ENCODE data around the gene IGF2BP3. TPM values are rescaled to one million over a fixed set of nuclear protein-coding genes. Genes with fewer than 3 reads are reported as not detected.

IGF2BP3 gene
- total RNA-seq, 2 experiments from 2014 or later, result 0.64 to 1.1 TPM

DNA sequence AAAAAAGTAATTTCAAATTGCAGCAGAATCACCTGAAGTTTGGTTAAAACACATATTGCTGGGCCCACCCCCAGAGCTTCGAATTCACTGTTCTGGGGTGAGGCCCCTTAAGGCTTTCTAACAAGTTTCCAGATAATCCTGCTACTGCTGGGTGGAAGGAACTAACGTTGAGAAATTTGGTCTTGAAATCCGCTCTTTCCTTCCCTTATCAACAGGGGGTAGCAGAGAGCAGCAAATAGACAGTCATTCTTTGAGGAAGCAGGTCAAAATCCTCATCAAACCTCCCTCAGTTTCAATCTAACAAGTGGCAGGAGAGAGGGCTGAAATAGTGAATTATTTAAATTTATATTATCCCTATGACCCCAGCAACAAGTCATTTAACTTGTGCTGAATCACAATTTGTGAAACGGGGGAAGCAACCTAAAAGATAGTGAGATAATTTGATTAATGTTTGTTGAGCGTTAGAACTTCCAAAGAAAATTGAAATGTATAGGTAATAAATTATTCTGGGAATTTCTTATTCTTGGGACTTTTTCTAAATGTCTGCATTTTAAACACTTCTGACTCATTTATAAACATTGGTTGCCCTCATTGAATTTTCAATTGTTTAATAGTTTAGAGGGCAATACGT, 192.8 kb downstream of the IGF2BP3 start:
- H3K4me1 Mint-ChIP-seq, result peaks cover 8% of the 10 kb centered on the region
- no peaks in the 10 kb centered on the region for H3K36me3 Mint-ChIP-seq (ENCODE audit: low read depth)
- intact Hi-C loops (cut with DNase I, micrococcal nuclease), result loop anchor here (1.0 to 5.0 kb wide), 5 partner anchors 22 to 270 kb away; partner anchors contain the start of genes MALSU1 (in 1 of the 2) and TRA2A (in 1 of the 2)
- no peaks in the 10 kb centered on the region for H3K9me3 Mint-ChIP-seq (ENCODE audit: low read depth)
- no peaks in the 10 kb centered on the region for H3K27me3 Mint-ChIP-seq
- peak; percentile 58 for ATAC-seq
- ChIA-PET POLR2A (no interaction called here), CTCF (interaction anchor here (0.6 to 2.6 kb wide), 13 partner anchors 9 to 432 kb away, joined by 3 to 11 read pairs (median 4); no protein-coding TSS in a partner anchor)
- no peak overlapping the region for H3K4me3 Mint-ChIP-seq
- no peak overlapping the region for H3K27ac Mint-ChIP-seq
- peak; percentile 35 for DNase-seq

- intact Hi-C loops (cut with DNase I, micrococcal nuclease), result loop anchor here (1.0 to 5.0 kb wide), 5 partner anchors 22 to 270 kb away; partner anchors contain the start of genes MALSU1 (in 1 of the 2) and TRA2A (in 1 of the 2)
- Mint-ChIP-seq H3K4me1 (peaks cover 8% of the 10 kb centered on the region), H3K27ac (no peak overlapping the region), H3K4me3 (no peak overlapping the region), H3K27me3 (peaks cover 2% of the 10 kb centered on the region), H3K9me3 (ENCODE audit: low read depth) (no peaks in the 10 kb centered on the region), H3K36me3 (ENCODE audit: low read depth) (no peaks in the 10 kb centered on the region)
- no peak for ATAC-seq
- POLR2A ChIA-PET, result no interaction called here
- CTCF ChIA-PET, result interaction anchor here (0.6 to 2.6 kb wide), 8 partner anchors 10 to 283 kb away, joined by 3 to 11 read pairs (median 4); no protein-coding TSS in a partner anchor
- no peak for DNase-seq
Observed at GRCh38 chr7:23276947-23277346, 193.3 kb downstream of the IGF2BP3 start.

DNA sequence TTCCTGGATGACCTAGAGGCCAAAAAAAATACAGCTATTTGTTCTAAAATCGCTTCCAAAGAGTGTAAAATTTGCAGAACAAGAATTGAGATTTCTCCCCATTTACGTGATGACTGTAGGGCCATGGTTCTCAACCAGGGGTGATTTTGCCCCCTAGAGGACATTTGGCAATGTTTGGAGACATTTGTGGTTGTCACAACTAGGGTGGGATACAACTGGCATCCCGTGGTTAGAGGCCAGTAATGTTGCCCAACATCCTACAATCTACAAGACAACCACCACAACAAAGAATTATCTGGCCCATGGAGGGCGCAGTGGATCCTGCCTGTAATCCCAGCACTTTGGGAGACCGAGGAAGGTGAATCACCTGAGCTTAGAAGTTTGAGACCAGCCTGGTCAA, 193.9 kb downstream of the IGF2BP3 start:
- POLR2A ChIA-PET, result no interaction called here
- Mint-ChIP-seq H3K27me3 (peaks cover 2% of the 10 kb centered on the region), H3K4me1 (peaks cover 8% of the 10 kb centered on the region), H3K36me3 (ENCODE audit: low read depth) (no peaks in the 10 kb centered on the region), H3K4me3 (no peak overlapping the region), H3K9me3 (ENCODE audit: low read depth) (no peaks in the 10 kb centered on the region), H3K27ac (no peak overlapping the region)
- DNase-seq (no peak), ATAC-seq (no peak)
- CTCF ChIA-PET, result interaction anchor here (0.9 to 2.0 kb wide), 7 partner anchors 13 to 253 kb away, joined by 3 to 7 read pairs (median 3); no protein-coding TSS in a partner anchor
- intact Hi-C loops (cut with DNase I, micrococcal nuclease), result loop anchor here in 1 of 2 experiments (2.0 to 5.0 kb wide), 2 partner anchors 80 to 256 kb away; partner anchors contain the start of gene TRA2A

DNA sequence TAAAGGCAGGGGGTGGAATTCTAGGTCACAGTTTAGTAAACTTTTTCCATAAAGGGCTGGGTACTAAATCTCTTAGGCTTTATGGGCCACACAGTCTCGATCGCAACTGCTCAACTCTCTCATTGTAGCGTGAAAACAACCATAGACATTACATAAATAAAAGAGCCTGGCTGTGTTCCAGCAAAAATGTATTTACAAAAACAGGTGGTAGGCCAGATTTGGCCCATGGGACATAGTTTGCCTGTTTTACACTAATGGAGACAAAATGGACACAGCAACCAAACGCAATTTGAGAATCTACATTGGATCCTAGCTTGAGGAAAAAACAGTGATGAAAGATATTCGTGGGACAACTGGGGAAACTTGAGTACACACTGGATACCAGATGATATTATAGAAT, 194.4 kb downstream of the IGF2BP3 start:
- Mint-ChIP-seq H3K36me3 (ENCODE audit: low read depth) (no peaks in the 10 kb centered on the region), H3K4me1 (peaks cover 8% of the 10 kb centered on the region), H3K27ac (no peak overlapping the region), H3K4me3 (no peak overlapping the region), H3K9me3 (ENCODE audit: low read depth) (no peaks in the 10 kb centered on the region), H3K27me3 (peaks cover 2% of the 10 kb centered on the region)
- ChIA-PET POLR2A (no interaction called here), CTCF (interaction anchor here (0.6 to 2.0 kb wide), 8 partner anchors 13 to 253 kb away, joined by 3 to 7 read pairs (median 4); no protein-coding TSS in a partner anchor)
- ATAC-seq (no peak), DNase-seq (no peak)
- intact Hi-C loops (cut with DNase I, micrococcal nuclease), result loop anchor here in 1 of 2 experiments (2.0 to 5.0 kb wide), 2 partner anchors 81 to 256 kb away; partner anchors contain the start of gene TRA2A

DNA sequence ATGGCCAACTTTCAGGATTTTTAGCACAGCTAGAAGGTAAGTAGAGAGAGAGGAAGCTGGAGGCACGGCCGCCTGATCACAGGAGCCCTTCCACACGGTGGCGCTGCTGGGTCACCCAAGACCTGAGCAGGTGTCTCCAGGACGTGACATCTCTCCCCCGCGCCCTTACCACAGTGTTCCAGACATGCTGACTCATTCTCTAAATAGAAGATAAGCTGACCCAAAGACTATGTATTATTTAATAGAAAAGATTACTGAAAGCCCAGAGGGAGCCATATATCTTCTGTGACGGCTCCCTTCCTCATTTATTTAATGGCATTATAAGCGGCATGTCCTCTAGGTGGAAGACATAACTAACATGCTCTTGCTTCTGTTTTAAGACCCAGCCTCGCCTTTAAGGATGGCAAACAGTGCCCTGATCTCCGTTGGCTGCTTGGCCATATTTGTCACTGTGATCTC, 197.1 kb downstream of the IGF2BP3 start:
- DNase-seq (peak; percentile 96), ATAC-seq (peak; percentile 97)
- H3K36me3 Mint-ChIP-seq (ENCODE audit: low read depth), result no peaks in the 10 kb centered on the region
- H3K4me3 Mint-ChIP-seq, result peak overlapping the region; percentile 59
- H3K4me1 Mint-ChIP-seq, result peaks cover 8% of the 10 kb centered on the region
- intact Hi-C loops (cut with DNase I, micrococcal nuclease), result loop anchor here (1.0 to 5.0 kb wide), 9 partner anchors 26 to 439 kb away; partner anchors contain the start of genes MALSU1 (in 2 of the 2) and TRA2A (in 1 of the 2)
- peaks cover 4% of the 10 kb centered on the region for H3K27me3 Mint-ChIP-seq
- H3K27ac Mint-ChIP-seq, result peak overlapping the region; percentile 58
- ChIA-PET CTCF (interaction anchor here (0.5 to 6.0 kb wide), 64 partner anchors 11 to 458 kb away, joined by 3 to 111 read pairs (median 4); no protein-coding TSS in a partner anchor), POLR2A (interaction anchor here (0.6 kb wide), 1 partner anchor 265 kb away, joined by 5 read pairs; no protein-coding TSS in a partner anchor)
- no peaks in the 10 kb centered on the region for H3K9me3 Mint-ChIP-seq (ENCODE audit: low read depth)

- CTCF ChIA-PET, result interaction anchor here (0.6 to 6.0 kb wide), 40 partner anchors 11 to 441 kb away, joined by 3 to 111 read pairs (median 6); no protein-coding TSS in a partner anchor
- DNase-seq (no peak), ATAC-seq (no peak)
- H3K27ac Mint-ChIP-seq, result no peak overlapping the region
- intact Hi-C loops (cut with DNase I, micrococcal nuclease), result loop anchor here (2.0 to 5.0 kb wide), 4 partner anchors 27 to 260 kb away; partner anchors contain the start of genes MALSU1 (in 2 of the 2) and TRA2A (in 1 of the 2)
- peaks cover 8% of the 10 kb centered on the region for H3K4me1 Mint-ChIP-seq
- H3K4me3 Mint-ChIP-seq, result no peak overlapping the region
- POLR2A ChIA-PET, result no interaction called here
- H3K9me3 Mint-ChIP-seq (ENCODE audit: low read depth), result no peaks in the 10 kb centered on the region
- H3K27me3 Mint-ChIP-seq, result peaks cover 4% of the 10 kb centered on the region
- no peaks in the 10 kb centered on the region for H3K36me3 Mint-ChIP-seq (ENCODE audit: low read depth)
Observed at GRCh38 chr7:23272275-23272674, 198.0 kb downstream of the IGF2BP3 start.

DNA sequence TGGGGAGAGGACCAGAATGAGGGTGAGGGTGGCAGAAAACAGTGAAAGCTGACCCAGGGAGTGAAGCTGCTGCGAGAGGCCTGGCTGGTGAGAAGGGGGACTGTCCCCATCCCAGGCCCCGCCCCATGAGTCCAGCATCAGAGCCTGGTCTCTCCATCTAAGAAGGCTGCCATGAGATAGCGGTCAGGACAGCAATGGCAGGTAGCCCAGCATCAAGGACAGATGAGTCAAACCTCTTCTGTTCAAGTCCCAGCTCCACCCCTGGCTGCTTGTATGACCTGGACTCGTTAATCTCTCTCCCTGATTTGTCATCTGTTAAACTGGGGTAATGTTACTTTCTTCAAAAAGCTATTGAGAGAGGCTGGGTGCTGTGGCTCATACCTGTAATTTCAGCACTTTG, 201.5 kb downstream of the IGF2BP3 start:
- DNase-seq (no peak), ATAC-seq (no peak)
- intact Hi-C loops (cut with DNase I, micrococcal nuclease), result no loop called here
- H3K36me3 Mint-ChIP-seq (ENCODE audit: low read depth), result no peaks in the 10 kb centered on the region
- ChIA-PET POLR2A (no interaction called here), CTCF (interaction anchor here (0.5 to 1.3 kb wide), 5 partner anchors 9 to 163 kb away, joined by 3 to 5 read pairs (median 3); no protein-coding TSS in a partner anchor)
- H3K27ac Mint-ChIP-seq, result no peak overlapping the region
- H3K27me3 Mint-ChIP-seq, result peaks cover 4% of the 10 kb centered on the region
- H3K9me3 Mint-ChIP-seq (ENCODE audit: low read depth), result no peaks in the 10 kb centered on the region
- H3K4me1 Mint-ChIP-seq, result peaks cover 12% of the 10 kb centered on the region
- H3K4me3 Mint-ChIP-seq, result no peak overlapping the region

- intact Hi-C loops (cut with DNase I, micrococcal nuclease), result no loop called here
- peaks cover 4% of the 10 kb centered on the region for H3K27me3 Mint-ChIP-seq
- H3K36me3 Mint-ChIP-seq (ENCODE audit: low read depth), result no peaks in the 10 kb centered on the region
- H3K4me1 Mint-ChIP-seq, result peaks cover 7% of the 10 kb centered on the region
- ATAC-seq (no peak), DNase-seq (no peak)
- no peak overlapping the region for H3K27ac Mint-ChIP-seq
- H3K9me3 Mint-ChIP-seq (ENCODE audit: low read depth), result no peaks in the 10 kb centered on the region
- ChIA-PET CTCF (interaction anchor here (0.5 to 1.3 kb wide), 3 partner anchors 8 to 162 kb away, joined by 3 to 5 read pairs (median 4); no protein-coding TSS in a partner anchor), POLR2A (no interaction called here)
- no peak overlapping the region for H3K4me3 Mint-ChIP-seq
Observed at GRCh38 chr7:23268167-23268566, 202.1 kb downstream of the IGF2BP3 start.

GRCh38 chr7:23267357-23267756, 202.9 kb downstream of the IGF2BP3 start:
- ATAC-seq, result no peak
- H3K4me1 Mint-ChIP-seq, result peaks cover 4% of the 10 kb centered on the region
- no peaks in the 10 kb centered on the region for H3K36me3 Mint-ChIP-seq (ENCODE audit: low read depth)
- POLR2A ChIA-PET, result no interaction called here
- DNase-seq, result no peak
- intact Hi-C loops (cut with DNase I, micrococcal nuclease), result no loop called here
- H3K9me3 Mint-ChIP-seq (ENCODE audit: low read depth), result no peaks in the 10 kb centered on the region
- H3K4me3 Mint-ChIP-seq, result no peak overlapping the region
- H3K27ac Mint-ChIP-seq, result no peak overlapping the region
- peaks cover 4% of the 10 kb centered on the region for H3K27me3 Mint-ChIP-seq
- CTCF ChIA-PET, result interaction anchor here (0.7 to 1.3 kb wide), 3 partner anchors 8 to 249 kb away, joined by 3 to 6 read pairs (median 4); no protein-coding TSS in a partner anchor

DNA sequence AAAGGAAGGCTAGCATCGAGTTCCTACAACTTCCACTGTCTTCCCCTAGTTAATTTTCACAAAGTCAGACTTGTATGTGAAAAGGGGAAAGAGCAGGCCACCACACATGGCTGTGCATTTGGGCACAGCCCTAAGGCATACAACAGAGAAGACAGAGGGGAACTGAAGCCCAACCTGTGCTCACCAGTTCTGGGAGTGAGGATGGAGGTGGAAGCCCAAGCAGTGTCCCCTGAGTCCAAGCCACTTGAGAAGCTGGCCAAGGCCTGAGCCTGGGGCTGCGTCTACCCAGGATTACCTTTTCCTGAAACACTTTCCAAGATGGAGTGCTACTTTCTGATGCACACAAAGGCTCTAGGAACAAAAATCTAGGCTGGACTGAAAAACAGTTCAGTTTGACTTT, 203.4 kb downstream of the IGF2BP3 start:
- DNase-seq, result no peak
- intact Hi-C loops (cut with DNase I, micrococcal nuclease), result no loop called here
- ChIA-PET POLR2A (no interaction called here), CTCF (interaction anchor here (0.7 to 0.8 kb wide), 2 partner anchors 91 to 249 kb away, joined by 3 to 6 read pairs; no protein-coding TSS in a partner anchor)
- H3K4me3 Mint-ChIP-seq, result no peak overlapping the region
- H3K4me1 Mint-ChIP-seq, result peaks cover 4% of the 10 kb centered on the region
- H3K9me3 Mint-ChIP-seq (ENCODE audit: low read depth), result no peaks in the 10 kb centered on the region
- no peak for ATAC-seq
- H3K36me3 Mint-ChIP-seq (ENCODE audit: low read depth), result no peaks in the 10 kb centered on the region
- H3K27me3 Mint-ChIP-seq, result peaks cover 2% of the 10 kb centered on the region
- H3K27ac Mint-ChIP-seq, result no peak overlapping the region

DNA sequence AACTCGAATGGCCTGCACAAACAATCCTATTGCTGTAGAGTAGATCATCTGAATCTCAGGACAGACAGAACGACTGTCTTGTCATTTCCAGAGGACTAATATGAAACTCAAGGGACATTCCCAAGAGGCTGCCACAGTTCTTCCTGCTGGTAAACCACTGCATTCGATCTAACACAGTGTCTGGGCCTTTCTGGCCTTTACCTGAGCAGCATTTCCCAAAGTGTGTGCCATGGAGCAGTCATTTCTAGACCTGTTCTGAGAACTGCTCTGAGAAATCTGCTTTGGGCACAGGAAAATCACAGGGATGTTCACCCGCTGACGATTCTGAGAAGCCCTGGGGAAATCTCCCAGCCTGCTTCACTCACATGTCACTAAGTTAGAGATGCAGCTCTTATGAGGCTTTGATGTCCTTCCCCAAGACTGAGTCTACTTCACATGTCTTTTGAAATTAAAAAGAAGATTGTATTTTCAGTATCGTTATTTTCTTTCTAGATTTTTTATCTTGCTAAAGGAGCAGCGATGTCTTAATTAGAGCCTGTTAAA, 205.3 kb downstream of the IGF2BP3 start:
- POLR2A ChIA-PET, result no interaction called here
- Mint-ChIP-seq H3K27ac (no peak overlapping the region), H3K9me3 (ENCODE audit: low read depth) (no peaks in the 10 kb centered on the region), H3K27me3 (peaks cover 2% of the 10 kb centered on the region), H3K4me3 (no peak overlapping the region), H3K36me3 (ENCODE audit: low read depth) (no peaks in the 10 kb centered on the region), H3K4me1 (peaks cover 4% of the 10 kb centered on the region)
- CTCF ChIA-PET, result interaction anchor here (0.7 to 8.5 kb wide), 6 partner anchors 7 to 264 kb away, joined by 3 to 111 read pairs (median 4); no protein-coding TSS in a partner anchor
- ATAC-seq (peak; percentile 65), DNase-seq (peak; percentile 33)
- intact Hi-C loops (cut with DNase I, micrococcal nuclease), result no loop called here
